Smooth muscle cell (in vitro differentiated cells): ENCODE data around the gene CRHR1. TPM values are rescaled to one million over a fixed set of nuclear protein-coding genes. Genes with fewer than 3 reads are reported as not detected.

ENCODE experiments used
- DNase-seq: peaks from one replicate; lab custom pipeline; 2025; ENCODE audit not compliant: unreplicated experiment; lab: John Stamatoyannopoulos, UW
- H2AFZ ChIP-seq: fragments of 200-600 bp; sonication (generic); 2 replicates; pipeline ENCODE4 v1.6.0; 2016; ENCODE audit warnings: antibody characterized with exemption, low read depth, mild to moderate bottlenecking
- H3F3A ChIP-seq: fragments of 200-600 bp; sonication (generic); 2 replicates; pipeline ENCODE4 v1.6.0; 2017; ENCODE audit warnings: antibody characterized with exemption, low read depth
- H3K27ac ChIP-seq: fragments of 200-600 bp; sonication (generic); 2 replicates; pipeline ENCODE4 v1.5.1; 2016; ENCODE audit warnings: low read depth, mild to moderate bottlenecking
- H3K27me3 ChIP-seq: fragments of 200-600 bp; sonication (generic); 2 replicates; pipeline ENCODE4 v1.6.1; 2016; ENCODE audit warnings: low read depth, mild to moderate bottlenecking
- H3K36me3 ChIP-seq: fragments of 200-600 bp; sonication (generic); 2 replicates; pipeline ENCODE4 v1.5.1; 2016; ENCODE audit warnings: low read depth
- H3K4me1 ChIP-seq: fragments of 200-600 bp; sonication (generic); 2 replicates; pipeline ENCODE4 v1.5.1; 2016; ENCODE audit warnings: low read depth
- H3K4me2 ChIP-seq: fragments of 200-600 bp; sonication (generic); 2 replicates; pipeline ENCODE4 v1.6.0; 2016; ENCODE audit warnings: mild to moderate bottlenecking
- H3K4me3 ChIP-seq: fragments of 200-600 bp; sonication (generic); 2 replicates; pipeline ENCODE4 v1.5.1; 2016; ENCODE audit warnings: mild to moderate bottlenecking
- H3K79me2 ChIP-seq: fragments of 200-600 bp; sonication (generic); 2 replicates; pipeline ENCODE4 v1.6.0; 2016; ENCODE audit warnings: low read depth, mild to moderate bottlenecking
- H3K9ac ChIP-seq: fragments of 200-600 bp; sonication (generic); 2 replicates; pipeline ENCODE4 v1.6.0; 2016; ENCODE audit warnings: low read depth
- H3K9me3 ChIP-seq: fragments of 200-600 bp; sonication (generic); replicated peaks from 2 replicates; pipeline ENCODE4 v1.5.1; 2016; ENCODE audit warnings: low read depth
- H4K20me1 ChIP-seq: fragments of 200-600 bp; sonication (generic); 2 replicates; pipeline ENCODE4 v1.6.0; 2016; ENCODE audit warnings: low read depth
- WGBS: methylation state at CpG from one replicate; pipeline ENCODE4 v1.1.7; 2016; ENCODE audit warnings: low lambda C conversion rate; 5-methylcytosine and 5-hydroxymethylcytosine counted together
- polyA plus RNA-seq: library from polyadenylated mRNA; unstranded; fragments of >200 nt; fragmentation: Nextera tagmentation; extraction: Ambion mirVana; gene quantifications from 2 replicates; pipeline ENCODE4 v1.2.1, GENCODE V29; 2016
- total RNA-seq: library from RNA; depleted of rRNA; stranded (reverse); fragments of >200 nt; gene quantifications from 2 replicates; pipeline ENCODE4 v1.2.3, GENCODE V29; 2014
- TF ChIP-seq, protein P1 (sequence below): fragments of 200-600 bp; sonication (generic); IDR thresholded peaks from 2 replicates; pipeline ENCODE4 v1.5.1; 2017; ENCODE audit warnings: borderline replicate concordance, mild to moderate bottlenecking, antibody characterized with exemption; ENCODE audit not compliant: insufficient read depth, poor library complexity, severe bottlenecking

CRHR1 gene
- total and polyA plus RNA-seq, 2 experiments from 2014 or later, result 0.09 TPM; not detected in 1

DNA sequence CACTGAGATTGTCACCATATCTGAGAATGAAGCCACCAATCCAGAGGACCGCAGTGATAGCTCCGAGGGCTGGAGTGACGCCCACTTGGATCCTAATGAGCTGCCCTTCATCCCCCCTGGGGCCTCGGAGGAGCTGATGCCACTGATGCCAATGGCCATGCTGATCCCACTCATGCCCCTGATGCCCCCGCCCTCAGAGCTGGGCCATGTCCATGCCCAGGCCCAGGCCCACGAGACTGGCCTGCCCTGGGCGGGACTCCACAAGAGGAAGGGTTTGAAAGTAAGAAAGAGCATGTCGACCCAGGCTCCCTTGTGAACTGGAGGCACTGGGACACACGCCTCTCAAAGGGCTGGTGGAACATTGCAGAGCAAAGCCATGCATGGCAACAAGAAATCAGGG, 62.5 kb downstream of the CRHR1 start:
- Histone ChIP-seq H3K36me3 (no peaks in the 10 kb centered on the region), H3K4me1 (no peaks in the 10 kb centered on the region), H3K9ac (no peak overlapping the region), H3K9me3 (no peaks in the 10 kb centered on the region), H3K4me3 (no peak overlapping the region), H3K27me3 (peaks cover 2% of the 10 kb centered on the region), H3K79me2 (no peaks in the 10 kb centered on the region), H4K20me1 (no peaks in the 10 kb centered on the region), H3K27ac (no peak overlapping the region), H3K4me2 (no peak overlapping the region), H2AFZ (no peak overlapping the region), H3F3A (no peaks in the 10 kb centered on the region)
- no peak for DNase-seq
- TF ChIP-seq, protein P1, sequence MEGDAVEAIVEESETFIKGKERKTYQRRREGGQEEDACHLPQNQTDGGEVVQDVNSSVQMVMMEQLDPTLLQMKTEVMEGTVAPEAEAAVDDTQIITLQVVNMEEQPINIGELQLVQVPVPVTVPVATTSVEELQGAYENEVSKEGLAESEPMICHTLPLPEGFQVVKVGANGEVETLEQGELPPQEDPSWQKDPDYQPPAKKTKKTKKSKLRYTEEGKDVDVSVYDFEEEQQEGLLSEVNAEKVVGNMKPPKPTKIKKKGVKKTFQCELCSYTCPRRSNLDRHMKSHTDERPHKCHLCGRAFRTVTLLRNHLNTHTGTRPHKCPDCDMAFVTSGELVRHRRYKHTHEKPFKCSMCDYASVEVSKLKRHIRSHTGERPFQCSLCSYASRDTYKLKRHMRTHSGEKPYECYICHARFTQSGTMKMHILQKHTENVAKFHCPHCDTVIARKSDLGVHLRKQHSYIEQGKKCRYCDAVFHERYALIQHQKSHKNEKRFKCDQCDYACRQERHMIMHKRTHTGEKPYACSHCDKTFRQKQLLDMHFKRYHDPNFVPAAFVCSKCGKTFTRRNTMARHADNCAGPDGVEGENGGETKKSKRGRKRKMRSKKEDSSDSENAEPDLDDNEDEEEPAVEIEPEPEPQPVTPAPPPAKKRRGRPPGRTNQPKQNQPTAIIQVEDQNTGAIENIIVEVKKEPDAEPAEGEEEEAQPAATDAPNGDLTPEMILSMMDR, result no peak
- WGBS, result 90% methylated on average over 9 of the region's 9 CpGs

DNA sequence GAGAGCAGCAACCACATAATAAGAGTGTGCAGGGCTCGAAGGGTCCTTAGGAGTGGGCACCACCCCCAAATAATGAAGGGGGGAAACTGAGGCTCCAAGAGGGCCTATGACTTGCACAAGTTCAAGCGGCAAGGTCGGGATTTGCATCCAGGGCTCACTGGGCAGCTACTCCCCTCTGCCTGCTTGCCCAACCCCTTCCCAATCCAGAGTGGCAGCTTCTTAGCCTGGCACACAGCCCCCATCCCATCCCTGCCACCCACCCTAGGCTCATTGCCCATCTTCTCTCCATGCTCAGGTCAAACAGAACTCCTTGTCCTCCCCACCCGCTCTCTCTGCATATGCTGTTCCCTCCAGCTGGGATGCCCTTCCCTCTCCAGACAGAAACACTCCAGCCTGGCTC, 63.0 kb downstream of the CRHR1 start:
- peaks cover 6% of the 10 kb centered on the region for H3K27me3 ChIP-seq
- no peak overlapping the region for H2AFZ ChIP-seq
- no peak for DNase-seq
- H3K79me2 ChIP-seq, result no peaks in the 10 kb centered on the region
- H3K4me1 ChIP-seq, result no peaks in the 10 kb centered on the region
- no peaks in the 10 kb centered on the region for H3K36me3 ChIP-seq
- no peak overlapping the region for H3K4me2 ChIP-seq
- H3K27ac ChIP-seq, result no peak overlapping the region
- no peak overlapping the region for H3K4me3 ChIP-seq
- no peaks in the 10 kb centered on the region for H3K9me3 ChIP-seq
- H4K20me1 ChIP-seq, result no peaks in the 10 kb centered on the region
- TF ChIP-seq, protein P1, result no peak
- 95% methylated on average over 4 of the region's 4 CpGs for WGBS
- no peaks in the 10 kb centered on the region for H3F3A ChIP-seq
- H3K9ac ChIP-seq, result no peak overlapping the region

GRCh38 chr17:45847747-45848146, 63.6 kb downstream of the CRHR1 start:
- no peak for DNase-seq
- H3K36me3 ChIP-seq, result no peaks in the 10 kb centered on the region
- no peaks in the 10 kb centered on the region for H3F3A ChIP-seq
- H3K9ac ChIP-seq, result no peak overlapping the region
- no peaks in the 10 kb centered on the region for H3K79me2 ChIP-seq
- H3K9me3 ChIP-seq, result no peaks in the 10 kb centered on the region
- no peaks in the 10 kb centered on the region for H3K4me1 ChIP-seq
- no peaks in the 10 kb centered on the region for H4K20me1 ChIP-seq
- WGBS, result 92% methylated on average over 5 of the region's 5 CpGs
- peaks cover 7% of the 10 kb centered on the region for H3K27me3 ChIP-seq
- no peak overlapping the region for H2AFZ ChIP-seq
- TF ChIP-seq, protein P1, result no peak
- no peak overlapping the region for H3K4me2 ChIP-seq
- no peak overlapping the region for H3K27ac ChIP-seq
- H3K4me3 ChIP-seq, result no peak overlapping the region

- Histone ChIP-seq H3K4me3 (no peak overlapping the region), H3K9ac (no peak overlapping the region), H2AFZ (no peak overlapping the region), H3K36me3 (no peaks in the 10 kb centered on the region), H3K27ac (no peak overlapping the region), H3K9me3 (no peaks in the 10 kb centered on the region), H4K20me1 (no peaks in the 10 kb centered on the region), H3K4me2 (no peak overlapping the region), H3K27me3 (peaks cover 7% of the 10 kb centered on the region), H3K4me1 (no peaks in the 10 kb centered on the region), H3F3A (no peaks in the 10 kb centered on the region), H3K79me2 (no peaks in the 10 kb centered on the region)
- 82% methylated on average over 9 of the region's 9 CpGs for WGBS
- TF ChIP-seq, protein P1, result no peak
- DNase-seq, result no peak
These were observed 64.3 kb downstream of the CRHR1 start for GRCh38 chr17:45848405-45848804.
